Measurements from ENCODE around the gene ZNF697.
"Not testable (repeated sequence)": the region's sequence is repeated elsewhere in the genome, so short reads cannot be mapped to it uniquely, and the experiment has no call there.

Gene ZNF697

GRCh38 chr1:119647734-119648619, at the start of gene ZNF697:
Gene ZNF697, minus strand, starts transcription at chr1:119648266. Its CDS starts 22,166 bp downstream, at chr1:119626100.
- DNase-seq (ENCODE audit: low read depth): peak; percentile 99

DNA sequence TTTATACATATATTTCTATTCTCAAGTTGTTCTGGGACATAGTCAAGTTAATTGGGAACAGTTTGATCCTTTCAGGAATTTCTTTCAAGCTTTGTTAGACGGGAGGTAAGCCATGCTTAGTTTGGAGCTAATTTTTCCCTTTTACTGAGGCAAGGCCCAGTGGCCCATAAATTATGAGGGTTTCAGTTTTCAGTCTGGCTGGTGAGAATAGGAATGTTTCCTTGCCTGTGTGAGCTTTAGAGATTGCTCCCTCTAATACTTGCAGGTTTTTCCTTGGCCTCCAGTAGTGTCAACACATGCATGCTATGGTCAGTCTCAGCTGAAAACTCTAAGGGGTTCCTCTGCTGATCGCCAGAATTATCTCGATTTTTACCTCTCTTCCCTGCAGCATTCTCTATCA, 49.5 kb upstream of the ZNF697 start:
- no peak for DNase-seq (ENCODE audit: low read depth)

GRCh38 chr1:119696863-119697262, 48.8 kb upstream of the ZNF697 start:
- not testable (repeated sequence) for DNase-seq (ENCODE audit: low read depth)

- DNase-seq (ENCODE audit: low read depth): no peak
Measured at GRCh38 chr1:119689511-119689910, 41.4 kb upstream of the ZNF697 start.

DNA sequence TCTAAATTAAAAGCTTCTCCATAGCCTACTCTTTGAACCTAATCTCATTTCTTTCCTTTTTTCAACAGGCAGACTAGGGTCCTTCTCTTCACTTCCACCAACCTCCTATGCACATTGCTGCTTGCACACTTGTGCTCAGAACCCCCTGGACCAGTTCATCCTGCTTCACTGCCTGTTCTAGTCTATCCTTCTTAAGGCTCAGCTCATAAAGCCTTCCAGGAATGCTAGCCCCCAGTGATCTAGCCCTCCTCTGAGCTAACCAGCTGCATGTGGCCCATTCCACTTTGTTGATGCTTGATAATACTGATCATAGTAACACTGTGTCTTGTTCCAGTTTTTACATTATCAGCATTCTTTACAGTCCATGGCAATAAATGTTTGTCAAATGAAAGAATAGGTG, 40.7 kb upstream of the ZNF697 start:
- no peak for DNase-seq (ENCODE audit: low read depth)

DNA sequence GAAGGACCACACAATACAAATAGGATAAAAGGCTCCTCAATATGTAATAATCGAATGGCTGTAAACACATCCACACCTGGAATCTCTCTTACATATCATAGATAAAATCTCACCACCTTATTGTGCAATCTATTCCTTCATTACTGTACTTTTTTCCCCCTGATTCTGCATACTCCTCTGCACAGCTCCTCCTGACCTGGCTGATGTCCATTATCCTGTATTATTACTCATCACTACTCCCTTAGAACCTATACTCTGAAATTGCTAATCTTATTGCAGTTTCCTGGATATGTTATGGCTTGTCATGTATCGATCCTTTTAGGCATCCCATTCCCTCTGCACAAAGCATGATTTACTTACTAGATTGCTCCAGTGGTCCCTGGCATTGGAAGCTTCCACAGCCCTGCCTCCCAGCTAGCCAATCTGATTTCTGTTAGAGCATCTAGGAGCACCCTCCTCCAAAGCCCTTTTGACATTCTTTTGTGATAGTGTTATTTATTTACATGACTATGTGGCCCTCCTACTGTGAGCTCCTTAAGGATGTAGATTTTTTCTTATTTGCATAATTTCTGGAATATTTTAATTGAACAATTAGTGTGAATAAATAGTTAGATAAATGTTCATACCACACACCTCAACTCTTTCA, 39.5 kb upstream of the ZNF697 start:
- DNase-seq (ENCODE audit: low read depth): no peak

DNA sequence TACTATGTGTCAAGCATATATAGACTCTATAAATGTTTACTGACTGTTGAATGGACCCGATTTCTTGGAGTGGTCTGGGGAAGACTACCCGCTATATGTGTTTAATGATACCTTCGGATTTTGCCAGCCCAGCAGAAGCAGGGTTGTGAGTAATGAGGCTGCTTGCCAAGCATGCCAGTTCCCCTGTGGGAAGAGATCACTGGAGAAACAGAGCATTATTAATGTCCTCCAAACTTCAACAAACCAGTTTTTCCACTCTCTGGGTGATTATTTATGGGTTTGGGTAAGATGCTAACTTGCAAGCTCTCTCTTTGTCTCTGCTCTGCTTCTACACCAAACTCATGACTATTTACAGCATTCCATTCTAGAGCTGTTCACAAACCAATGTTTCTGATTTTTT, 38.6 kb upstream of the ZNF697 start:
- no peak for DNase-seq (ENCODE audit: low read depth)

DNA sequence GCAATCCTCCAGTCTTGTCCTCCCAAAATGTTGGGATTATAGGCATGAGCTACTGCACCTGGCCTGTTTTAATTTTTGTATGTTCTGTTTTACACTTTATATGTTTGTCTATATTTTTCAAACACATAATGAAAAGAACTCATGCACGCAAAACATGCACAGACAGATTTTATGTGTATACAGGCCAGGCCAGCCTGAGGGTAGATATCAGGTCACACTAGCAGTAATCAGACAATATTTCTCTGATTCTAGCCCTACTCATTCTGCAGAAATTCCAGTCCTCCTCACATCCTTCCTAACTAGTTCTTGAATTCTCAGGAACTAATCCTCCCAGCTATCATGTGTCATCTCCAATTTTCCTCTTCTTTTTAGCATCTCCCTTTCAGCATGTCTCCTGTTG, 35.8 kb upstream of the ZNF697 start:
- no peak for DNase-seq (ENCODE audit: low read depth)

- DNase-seq (ENCODE audit: low read depth): no peak
Measured at GRCh38 chr1:119682141-119682540, 34.1 kb upstream of the ZNF697 start.

- DNase-seq (ENCODE audit: low read depth): no peak
Measured at GRCh38 chr1:119681560-119681959, 33.5 kb upstream of the ZNF697 start.

DNA sequence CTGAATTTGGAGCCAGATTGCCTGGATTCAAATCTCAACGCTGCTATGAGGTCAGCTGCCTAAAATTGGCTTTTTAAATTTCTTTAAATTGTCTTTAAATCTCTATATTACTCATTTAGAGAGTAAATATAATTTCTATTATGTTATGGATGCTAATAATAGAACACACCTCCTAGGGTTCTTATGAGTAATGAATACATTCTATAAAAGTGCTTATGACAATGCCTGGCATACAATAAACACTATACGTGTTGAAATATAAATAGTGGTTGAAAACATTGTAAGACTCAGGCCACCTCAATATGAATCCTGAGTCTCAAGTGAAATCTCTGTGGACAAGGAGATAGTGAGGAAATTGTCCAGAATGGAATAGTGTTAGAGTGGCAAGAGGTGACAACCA, 32.7 kb upstream of the ZNF697 start:
- no peak for DNase-seq (ENCODE audit: low read depth)

DNA sequence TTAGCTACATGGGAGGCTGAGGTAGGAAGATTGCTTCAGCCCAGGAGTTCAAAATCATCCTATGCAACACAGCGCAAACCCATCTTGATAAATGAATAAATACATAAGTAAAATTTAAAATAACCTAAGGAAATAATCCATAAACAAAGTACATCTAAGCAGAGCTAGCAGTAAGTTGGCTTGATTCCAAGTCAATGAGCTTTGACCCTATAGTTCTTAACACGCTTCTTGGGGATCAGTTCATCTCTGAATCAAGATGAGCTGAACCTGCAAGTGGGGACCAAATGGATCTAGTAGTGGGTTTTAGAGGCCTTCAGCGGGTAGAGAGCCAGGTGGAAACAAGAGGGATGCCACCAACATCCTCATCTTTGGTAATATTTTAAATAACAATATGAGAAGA, 32.1 kb upstream of the ZNF697 start:
- no peak for DNase-seq (ENCODE audit: low read depth)

- DNase-seq (ENCODE audit: low read depth): no peak
Measured at GRCh38 chr1:119679223-119679622, 31.2 kb upstream of the ZNF697 start.

DNA sequence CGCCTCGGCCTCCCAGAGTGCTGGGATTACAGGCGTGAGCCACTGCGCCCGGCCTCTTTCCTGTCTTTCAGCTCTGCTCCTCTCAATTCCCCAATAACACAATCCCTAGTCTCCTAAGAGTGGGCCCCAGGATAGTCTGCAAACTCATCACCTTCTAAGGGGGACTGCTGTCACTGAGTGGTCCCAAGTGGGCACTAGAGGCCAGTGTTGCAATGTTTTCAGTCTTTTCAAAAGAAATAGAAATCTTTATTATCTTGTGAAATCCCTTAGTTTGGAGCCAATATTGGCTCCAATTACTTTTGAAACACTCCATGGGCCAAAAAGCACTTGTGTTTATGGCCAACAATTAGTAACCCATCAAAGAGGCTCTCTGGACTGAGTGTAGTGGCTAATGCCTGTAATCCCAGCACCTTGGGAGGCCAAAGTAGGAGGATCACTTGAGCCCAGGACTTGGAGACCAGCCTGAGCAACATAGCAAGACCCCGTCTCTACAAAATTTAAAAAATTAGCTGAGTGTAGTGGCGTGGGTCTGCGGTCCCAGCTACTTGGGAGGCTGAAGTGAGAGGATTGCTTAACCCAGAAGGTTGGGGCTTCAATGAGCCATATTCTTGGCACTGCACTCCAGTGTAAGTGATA, 28.6 kb upstream of the ZNF697 start:
- DNase-seq (ENCODE audit: low read depth): no peak

- DNase-seq (ENCODE audit: low read depth): peak; percentile 87
Measured at GRCh38 chr1:119675349-119676345, 27.6 kb upstream of the ZNF697 start.

GRCh38 chr1:119674835-119675289, 26.8 kb upstream of the ZNF697 start:
- DNase-seq (ENCODE audit: low read depth): peak; percentile 90

DNA sequence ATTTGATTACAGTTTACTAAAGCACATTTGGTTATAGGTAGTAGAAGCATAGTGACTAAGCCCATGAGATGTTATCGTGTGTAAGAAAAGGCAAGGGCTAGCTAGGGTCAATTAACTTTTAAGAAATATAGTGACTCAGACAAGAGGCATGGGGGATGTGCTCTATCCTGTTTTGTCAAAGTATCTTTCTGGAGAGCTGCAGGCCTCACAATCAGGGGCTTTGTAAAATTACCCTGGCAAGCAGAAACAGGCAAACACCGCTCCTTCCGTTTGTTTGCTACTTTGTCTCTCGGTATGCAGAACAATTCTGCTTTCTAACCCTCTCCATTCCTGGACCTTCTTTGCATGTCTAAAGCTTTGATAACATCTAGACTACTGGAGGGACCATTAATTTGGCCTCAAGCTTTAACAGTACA, 26.1 kb upstream of the ZNF697 start:
- DNase-seq (ENCODE audit: low read depth): peak; percentile 88

DNA sequence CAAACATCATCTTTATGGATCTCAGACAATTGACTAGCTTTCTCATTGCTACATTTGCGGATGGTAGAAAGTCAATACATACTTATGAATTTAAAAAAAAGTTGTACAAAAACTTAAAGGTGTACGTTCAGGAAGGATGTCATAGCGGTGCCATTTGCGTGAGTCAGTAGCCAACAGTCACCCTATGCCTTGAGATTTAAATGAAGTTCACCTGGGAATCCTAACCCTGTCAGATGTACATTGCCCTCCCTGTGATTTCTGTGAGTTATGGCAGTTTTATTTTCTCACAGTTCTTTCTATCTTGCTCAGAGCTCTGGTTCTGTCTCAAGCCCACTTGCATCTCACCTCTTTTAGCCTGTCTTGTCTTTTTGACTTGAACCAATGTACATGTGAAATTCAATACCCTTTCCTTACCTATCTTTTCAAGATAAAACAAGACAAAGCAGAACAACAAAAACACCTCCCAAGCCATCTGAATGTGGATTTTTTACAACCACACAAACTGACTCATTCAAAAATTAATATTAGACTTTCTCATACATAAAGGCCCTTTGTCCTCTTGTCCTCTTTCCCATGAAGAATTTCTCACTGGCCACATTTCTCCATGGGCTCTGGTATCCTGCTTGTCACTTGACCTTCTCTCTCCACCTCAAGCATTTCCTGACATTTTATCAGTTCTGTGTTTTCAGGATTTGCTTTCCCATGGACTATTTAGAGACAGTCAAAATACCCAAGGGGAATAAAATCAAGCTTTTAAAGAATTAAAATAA, 25.3 kb upstream of the ZNF697 start:
- DNase-seq (ENCODE audit: low read depth): peak; percentile 80

- no peak for DNase-seq (ENCODE audit: low read depth)
Measured at GRCh38 chr1:119670898-119671297, 22.8 kb upstream of the ZNF697 start.

DNA sequence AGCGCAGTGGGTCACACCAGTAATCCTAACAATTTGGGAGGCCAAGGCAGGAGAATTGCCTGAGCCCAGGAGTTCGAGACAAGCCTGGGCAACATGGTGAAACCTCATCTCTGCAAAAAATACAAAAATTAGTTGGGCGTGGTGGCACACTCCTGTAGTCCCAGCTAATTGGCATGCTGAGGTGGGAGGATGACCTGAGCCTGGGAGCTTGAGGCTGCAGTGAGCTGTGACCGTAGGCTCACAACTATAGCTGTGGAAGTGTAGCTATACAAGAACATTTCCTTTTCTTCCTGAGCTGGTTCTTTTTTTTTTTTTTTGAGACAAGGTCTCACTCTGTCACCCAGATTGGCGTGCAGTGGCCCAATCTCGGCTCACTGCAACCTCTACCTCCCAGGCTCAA, 19.1 kb upstream of the ZNF697 start:
- no peak for DNase-seq (ENCODE audit: low read depth)

- no peak for DNase-seq (ENCODE audit: low read depth)
Measured at GRCh38 chr1:119664067-119664466, 16.0 kb upstream of the ZNF697 start.
